AG09319 (cell line): ENCODE results near the gene APRT.

ENCODE experiments used
- DNase-seq: peaks from one replicate; pipeline ENCODE4 v3.0.0-alpha.2; 2010; ENCODE audit warnings: low read depth; ENCODE audit errors: extremely low read depth
- CTCF ChIP-seq: IDR thresholded peaks from 2 replicates; pipeline ENCODE4 v1.5.1; 2011; ENCODE audit warnings: low read depth, mild to moderate bottlenecking, inconsistent platforms, low read length, moderate library complexity

Gene APRT

GRCh38 chr16:88847654-88848053, 35.9 kb upstream of the APRT start:
- no peak for TF ChIP-seq CTCF
- no peak for DNase-seq

- no peak for TF ChIP-seq CTCF
These were observed 34.4 kb upstream of the APRT start for GRCh38 chr16:88846088-88846487.

DNA sequence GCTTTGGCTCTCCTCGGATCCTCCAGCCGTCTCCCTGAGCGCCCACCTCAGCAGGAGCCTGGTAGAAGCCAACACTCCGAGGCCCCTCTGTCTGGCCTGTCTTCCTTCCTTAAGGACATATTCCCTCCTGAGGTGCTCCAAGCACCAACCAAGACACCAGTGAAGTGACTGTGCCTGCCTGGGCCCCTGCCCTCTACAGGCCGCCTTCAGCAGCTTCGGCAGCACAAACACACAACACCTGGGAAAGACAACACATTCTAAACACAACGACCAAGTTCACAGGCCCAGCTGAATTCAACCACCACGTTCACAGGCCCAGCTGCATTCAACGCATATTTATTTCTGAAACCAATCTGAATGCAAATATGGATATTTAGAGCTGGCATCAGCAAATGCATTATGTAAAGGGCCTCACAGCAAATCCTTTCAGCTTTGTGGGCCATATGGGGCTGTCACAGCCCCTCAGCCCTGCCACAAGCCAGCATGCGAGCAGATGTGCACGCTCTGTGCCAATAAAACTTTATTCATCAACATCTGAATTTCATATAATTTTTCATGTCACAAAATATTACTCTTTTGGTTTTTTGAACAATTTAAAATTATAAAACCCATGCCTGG, 32.8 kb upstream of the APRT start:
- TF ChIP-seq CTCF = no peak
- DNase-seq = no peak

More at GRCh38 chr16:88846088-88846487, 34.4 kb upstream of the APRT start:
- no peak for DNase-seq

DNA sequence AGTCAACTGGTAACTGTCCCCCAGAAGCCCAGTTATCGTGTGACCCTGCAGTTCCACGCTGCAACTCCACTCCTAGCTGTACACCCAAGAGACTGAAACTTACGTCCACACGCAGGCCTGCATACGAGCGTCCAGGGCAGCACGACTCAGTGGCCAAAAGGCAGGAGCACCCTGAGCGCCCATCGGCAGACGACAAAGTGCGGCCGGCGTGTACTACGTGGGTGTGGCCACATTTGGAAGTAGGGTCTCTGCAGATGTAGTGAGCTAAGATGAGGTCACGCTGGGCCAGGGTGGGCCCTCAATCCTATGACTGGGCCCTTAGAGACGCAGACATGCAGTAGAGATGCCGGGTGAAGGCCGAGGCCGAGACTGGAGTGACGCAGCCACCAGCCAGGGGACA, 31.5 kb upstream of the APRT start:
- no peak for DNase-seq
- no peak for TF ChIP-seq CTCF

GRCh38 chr16:88842806-88843205, 31.1 kb upstream of the APRT start:
- DNase-seq = no peak
- TF ChIP-seq CTCF = no peak

GRCh38 chr16:88842308-88842756, 30.6 kb upstream of the APRT start:
- no peak for TF ChIP-seq CTCF
- DNase-seq = no peak

GRCh38 chr16:88841521-88842307, 30.0 kb upstream of the APRT start:
- no peak for TF ChIP-seq CTCF
- DNase-seq = no peak
